Naive B cell (primary cell): ENCODE results near the gene DNPEP. TPM values are rescaled to one million over a fixed set of nuclear protein-coding genes. Genes with fewer than 3 reads are reported as not detected.

Experiments
- ATAC-seq, 2 donors: fragments of 150-1000 bp; cut with Tn5 transposase; 2 replicates each; pipeline ENCODE4 v1.10.0; 2021; ENCODE audit warnings: low read depth in 2 of 2, mild to moderate bottlenecking in 2 of 2, moderate library complexity in 2 of 2
- DNase-seq: peaks from one replicate; pipeline ENCODE4 v3.0.0; 2022
- H3K27ac Mint-ChIP-seq, 6 donors: one replicate each; pipeline ENCODE4 v1.8.0; 2020 to 2022; ENCODE audit warnings: mild to moderate bottlenecking in 6 of 6, mixed read lengths in 6 of 6, moderate library complexity in 5 of 6, inconsistent platforms in 2 of 6
- H3K27me3 Mint-ChIP-seq, 3 donors: one replicate each; pipeline ENCODE4 v1.8.0; 2021 to 2022; ENCODE audit warnings: mixed read lengths in 3 of 3, mild to moderate bottlenecking in 1 of 3
- H3K36me3 Mint-ChIP-seq, 2 donors: one replicate each; pipeline ENCODE4 v1.8.0; 2020 to 2022; ENCODE audit warnings: mixed read lengths in 2 of 2, inconsistent platforms in 1 of 2, mild to moderate bottlenecking in 1 of 2
- H3K4me1 Mint-ChIP-seq, 3 donors: one replicate each; pipeline ENCODE4 v1.8.0; 2020 to 2022; ENCODE audit warnings: mixed read lengths in 3 of 3, inconsistent platforms in 1 of 3, mild to moderate bottlenecking in 1 of 3, moderate library complexity in 1 of 3
- H3K4me3 Mint-ChIP-seq, 8 donors: one replicate each; pipeline ENCODE4 v1.8.0; 2020 to 2022; ENCODE audit warnings: mild to moderate bottlenecking in 8 of 8, mixed read lengths in 8 of 8, moderate library complexity in 8 of 8, inconsistent platforms in 2 of 8
- H3K9me3 Mint-ChIP-seq, 7 donors: one replicate each; pipeline ENCODE4 v1.8.0; 2020 to 2022; ENCODE audit warnings: mixed read lengths in 7 of 7, mild to moderate bottlenecking in 5 of 7, inconsistent platforms in 2 of 7, moderate library complexity in 1 of 7
- polyA plus RNA-seq, 6 donors: library from polyadenylated mRNA; unstranded; fragments of 300-500 nt; fragmentation: Illumina TruSeq; gene quantifications; one replicate each; pipeline ENCODE4 v1.2.3, GENCODE V29; 2021; ENCODE audit warnings: low read depth in 6 of 6

The DNPEP gene
- polyA plus RNA-seq, 6 donors from 2014 or later: 49.4 to 78.6 (median 56.3) TPM

DNA sequence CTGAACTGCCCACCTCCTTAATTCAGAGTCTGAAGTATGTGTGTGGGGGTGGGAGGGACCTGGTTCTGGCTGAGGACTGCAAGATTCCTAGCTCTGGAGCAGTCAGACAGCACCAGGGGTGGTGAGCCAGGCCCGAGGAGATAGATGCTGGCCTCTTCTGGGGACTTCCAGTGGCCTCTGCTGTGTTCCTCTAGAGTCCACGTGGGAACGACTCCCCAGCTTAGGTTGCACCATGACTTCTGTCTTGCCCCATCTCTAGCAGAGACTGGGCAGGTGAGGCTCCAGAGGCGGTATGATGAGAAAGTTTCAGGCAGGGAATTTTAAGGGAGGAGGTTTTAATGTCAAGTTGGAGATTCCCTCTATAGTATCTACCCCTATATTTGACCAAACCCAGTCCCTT is 33.1 kb downstream of the DNPEP start:
- peaks cover 0 to 2% (median 0%) of the 10 kb centered on the region in 7 donors for H3K9me3 Mint-ChIP-seq
- no peak overlapping the region for H3K27ac Mint-ChIP-seq
- DNase-seq: no peak
- no peak overlapping the region for H3K4me3 Mint-ChIP-seq
- H3K27me3 Mint-ChIP-seq: peaks cover 48 to 83% (median 65%) of the 10 kb centered on the region in 3 donors
- no peaks in the 10 kb centered on the region for H3K36me3 Mint-ChIP-seq
- ATAC-seq: no peak
- H3K4me1 Mint-ChIP-seq: peaks cover 0 to 4% (median 3%) of the 10 kb centered on the region in 3 donors

GRCh38 chr2:219353129-219353528 is 34.6 kb downstream of the DNPEP start:
- Mint-ChIP-seq H3K4me1 (no peaks in the 10 kb centered on the region), H3K27me3 (peaks cover 53 to 82% (median 63%) of the 10 kb centered on the region in 3 donors), H3K4me3 (no peak overlapping the region), H3K36me3 (no peaks in the 10 kb centered on the region), H3K9me3 (no peaks in the 10 kb centered on the region), H3K27ac (no peak overlapping the region)
- ATAC-seq (no peak), DNase-seq (no peak)

GRCh38 chr2:219352448-219353023 is 35.2 kb downstream of the DNPEP start:
- H3K4me3 Mint-ChIP-seq: no peak overlapping the region
- peak; percentile 56 to 71 for ATAC-seq
- DNase-seq: peak; percentile 41

GRCh38 chr2:219350710-219351221 is 36.9 kb downstream of the DNPEP start:
- peaks cover 56 to 87% (median 69%) of the 10 kb centered on the region in 3 donors for H3K27me3 Mint-ChIP-seq
- no peak for DNase-seq
- H3K27ac Mint-ChIP-seq: no peak overlapping the region
- no peak overlapping the region for H3K4me3 Mint-ChIP-seq
- no peaks in the 10 kb centered on the region for H3K4me1 Mint-ChIP-seq
- no peaks in the 10 kb centered on the region for H3K36me3 Mint-ChIP-seq
- no peak for ATAC-seq
- no peaks in the 10 kb centered on the region for H3K9me3 Mint-ChIP-seq

More at GRCh38 chr2:219352448-219353023, 35.2 kb downstream of the DNPEP start:
- Mint-ChIP-seq H3K36me3 (no peaks in the 10 kb centered on the region), H3K27me3 (peaks cover 59 to 88% (median 69%) of the 10 kb centered on the region in 3 donors), H3K4me1 (no peaks in the 10 kb centered on the region), H3K9me3 (no peaks in the 10 kb centered on the region), H3K27ac (no peak overlapping the region)

GRCh38 chr2:219350215-219350614 is 37.5 kb downstream of the DNPEP start:
- DNase-seq (no peak), ATAC-seq (no peak)
- Mint-ChIP-seq H3K27ac (no peak overlapping the region), H3K36me3 (no peaks in the 10 kb centered on the region), H3K4me1 (no peaks in the 10 kb centered on the region), H3K4me3 (no peak overlapping the region), H3K9me3 (no peaks in the 10 kb centered on the region), H3K27me3 (peaks cover 56 to 84% (median 67%) of the 10 kb centered on the region in 3 donors)

DNA sequence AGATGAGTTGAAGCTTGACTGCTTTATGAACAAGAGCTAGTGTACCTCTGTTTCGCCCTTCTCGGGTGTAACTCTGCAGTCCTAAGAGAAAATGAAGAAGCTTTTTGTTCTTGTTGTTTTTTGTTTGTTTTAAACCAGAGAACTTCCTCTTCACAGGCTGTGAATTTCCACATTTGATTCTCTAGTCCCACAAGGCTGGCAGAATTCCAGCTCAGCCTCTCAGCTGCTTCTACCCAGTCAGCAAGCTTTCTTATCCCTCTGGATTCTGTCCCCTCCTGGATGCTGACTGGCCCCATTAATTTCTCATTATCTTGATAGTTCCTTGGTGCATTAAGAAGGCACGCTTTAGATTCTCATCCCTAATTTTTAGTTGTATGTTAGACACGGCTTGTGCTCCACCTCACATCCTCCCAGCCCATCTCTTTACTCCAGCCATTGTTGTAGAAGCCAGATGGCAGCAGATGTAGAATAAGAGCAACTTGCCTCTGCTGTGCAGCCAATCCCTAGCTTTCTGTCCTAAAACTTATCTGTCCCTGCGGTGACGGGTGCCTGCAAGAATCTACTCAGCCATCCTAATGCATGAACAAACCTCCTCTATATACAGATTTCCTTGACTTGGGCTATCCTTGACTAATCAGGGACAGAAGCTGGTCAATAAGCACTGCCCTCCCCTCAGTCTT is 42.8 kb downstream of the DNPEP start:
- Mint-ChIP-seq H3K27ac (peak overlapping the region in 1 of 6 donors; percentile 39), H3K36me3 (no peaks in the 10 kb centered on the region), H3K4me3 (no peak overlapping the region), H3K9me3 (no peaks in the 10 kb centered on the region), H3K27me3 (peaks cover 34 to 56% (median 46%) of the 10 kb centered on the region in 3 donors), H3K4me1 (no peaks in the 10 kb centered on the region)
- ATAC-seq: no peak
- DNase-seq: no peak

DNA sequence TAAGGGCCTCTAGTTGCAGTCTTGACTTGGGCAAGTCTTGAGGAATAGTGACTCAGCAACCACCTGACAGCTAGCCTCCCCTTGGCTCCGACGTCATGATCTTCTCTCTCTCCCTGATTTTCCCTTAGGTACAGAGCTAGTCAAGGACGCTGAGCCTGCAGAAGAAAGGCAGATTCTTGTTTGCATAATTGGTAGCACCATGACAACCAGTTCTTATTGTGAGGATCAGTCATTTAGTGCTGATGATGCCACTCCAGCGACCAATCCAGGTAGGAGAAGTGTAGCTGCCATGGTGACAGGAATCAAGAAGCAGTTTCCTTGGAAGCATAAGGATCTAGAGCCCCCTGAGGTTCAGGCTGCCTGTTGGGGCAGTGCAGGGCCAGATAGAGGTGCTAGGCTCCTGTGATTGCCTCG is 52.3 kb downstream of the DNPEP start:
- H3K36me3 Mint-ChIP-seq: peaks cover 16 to 25% of the 10 kb centered on the region in 2 donors
- peaks cover 8 to 42% (median 23%) of the 10 kb centered on the region in 7 donors for H3K9me3 Mint-ChIP-seq
- DNase-seq (no peak), ATAC-seq (no peak)
- no peak overlapping the region for H3K27ac Mint-ChIP-seq
- no peaks in the 10 kb centered on the region for H3K4me1 Mint-ChIP-seq
- no peak overlapping the region for H3K4me3 Mint-ChIP-seq
- H3K27me3 Mint-ChIP-seq: peaks cover 63 to 92% (median 84%) of the 10 kb centered on the region in 3 donors

GRCh38 chr2:219334076-219334475 is 53.6 kb downstream of the DNPEP start:
- Mint-ChIP-seq H3K9me3 (peaks cover 8 to 36% (median 22%) of the 10 kb centered on the region in 7 donors), H3K27ac (no peak overlapping the region), H3K36me3 (peaks cover 16 to 25% of the 10 kb centered on the region in 2 donors), H3K4me1 (no peaks in the 10 kb centered on the region), H3K27me3 (peaks cover 70 to 90% (median 86%) of the 10 kb centered on the region in 3 donors), H3K4me3 (no peak overlapping the region)
- no peak for ATAC-seq
- DNase-seq: no peak

GRCh38 chr2:219332542-219332941 is 55.2 kb downstream of the DNPEP start, which contains the start of gene RESP18:
RESP18 (minus strand) TSS chr2:219332744.
- peaks cover 16 to 25% of the 10 kb centered on the region in 2 donors for H3K36me3 Mint-ChIP-seq
- peaks cover 8 to 34% (median 21%) of the 10 kb centered on the region in 7 donors for H3K9me3 Mint-ChIP-seq
- H3K27ac Mint-ChIP-seq: no peak within 1 kb of the TSS
- DNase-seq (no peak), ATAC-seq (no peak)
- H3K4me3 Mint-ChIP-seq: peak within 1 kb of the TSS in 1 of 8 donors; percentile 9
- H3K27me3 Mint-ChIP-seq: peaks cover 71 to 91% (median 86%) of the 10 kb centered on the region in 3 donors
- H3K4me1 Mint-ChIP-seq: no peaks in the 10 kb centered on the region

- no peaks in the 10 kb centered on the region for H3K4me1 Mint-ChIP-seq
- DNase-seq: no peak
- H3K4me3 Mint-ChIP-seq: no peak overlapping the region
- H3K36me3 Mint-ChIP-seq: peaks cover 16 to 24% of the 10 kb centered on the region in 2 donors
- no peak for ATAC-seq
- peaks cover 7 to 28% (median 17%) of the 10 kb centered on the region in 7 donors for H3K9me3 Mint-ChIP-seq
- H3K27ac Mint-ChIP-seq: no peak overlapping the region
- H3K27me3 Mint-ChIP-seq: peaks cover 70 to 88% (median 85%) of the 10 kb centered on the region in 3 donors
These were observed 56.0 kb downstream of the DNPEP start for GRCh38 chr2:219331560-219332213.

GRCh38 chr2:219327719-219328118 is 60.0 kb downstream of the DNPEP start:
- Mint-ChIP-seq H3K27me3 (peaks cover 66 to 84% (median 79%) of the 10 kb centered on the region in 3 donors), H3K9me3 (peaks cover 0 to 5% (median 4%) of the 10 kb centered on the region in 7 donors), H3K36me3 (peaks cover 5 to 8% of the 10 kb centered on the region in 2 donors), H3K4me1 (no peaks in the 10 kb centered on the region), H3K4me3 (no peak overlapping the region), H3K27ac (no peak overlapping the region)
- DNase-seq: no peak
- ATAC-seq: no peak

GRCh38 chr2:219325657-219326315 is 61.9 kb downstream of the DNPEP start:
- H3K36me3 Mint-ChIP-seq: no peaks in the 10 kb centered on the region
- ATAC-seq: no peak
- no peak for DNase-seq
- no peak overlapping the region for H3K27ac Mint-ChIP-seq
- H3K4me3 Mint-ChIP-seq: no peak overlapping the region
- H3K9me3 Mint-ChIP-seq: peaks cover 0 to 1% (median 0%) of the 10 kb centered on the region in 7 donors
- H3K27me3 Mint-ChIP-seq: peaks cover 57 to 78% (median 73%) of the 10 kb centered on the region in 3 donors
- H3K4me1 Mint-ChIP-seq: peaks cover 0 to 7% (median 0%) of the 10 kb centered on the region in 3 donors

DNA sequence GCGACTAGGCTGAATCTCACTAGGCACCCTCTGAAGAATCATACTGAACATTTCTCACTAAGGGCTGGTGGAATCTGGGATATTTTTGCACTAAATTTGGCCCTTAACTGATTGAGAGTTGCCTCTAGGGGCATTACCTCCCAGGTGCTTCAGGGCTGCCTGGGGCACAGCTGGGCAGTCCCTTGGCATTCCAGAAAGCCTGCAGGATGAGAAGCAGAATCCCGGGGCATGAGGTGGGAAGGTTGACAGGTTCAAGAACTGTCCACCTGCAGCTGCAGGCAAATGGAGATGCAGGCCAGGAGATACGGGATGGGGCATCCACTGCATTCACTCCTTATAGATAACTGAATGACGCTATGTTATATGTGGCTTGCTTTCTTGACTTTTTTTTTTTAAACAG is 62.6 kb downstream of the DNPEP start:
- no peaks in the 10 kb centered on the region for H3K36me3 Mint-ChIP-seq
- DNase-seq (no peak), ATAC-seq (no peak)
- H3K4me1 Mint-ChIP-seq: peaks cover 0 to 7% (median 0%) of the 10 kb centered on the region in 3 donors
- H3K9me3 Mint-ChIP-seq: peaks cover 0 to 1% (median 0%) of the 10 kb centered on the region in 7 donors
- H3K27me3 Mint-ChIP-seq: peaks cover 52 to 72% (median 67%) of the 10 kb centered on the region in 3 donors
- H3K27ac Mint-ChIP-seq: no peak overlapping the region
- H3K4me3 Mint-ChIP-seq: no peak overlapping the region
